ENCODE results near the gene NARF. TPM values are rescaled to one million over a fixed set of nuclear protein-coding genes. Genes with fewer than 3 reads are reported as not detected.

Gene NARF
- total RNA-seq, 6 experiments from 2014 or later: 9.3 to 48.6 (median 21.8) TPM

- DNase-seq: no peak
- peaks cover 0 to 38% (median 8%) of the 10 kb centered on the region in 4 donors for H3K36me3 ChIP-seq
These were observed 29.4 kb downstream of the NARF start for GRCh38 chr17:82487910-82488309.

GRCh38 chr17:82489117-82489516 is 30.6 kb downstream of the NARF start:
- no peaks in the 10 kb centered on the region for H3K9me3 ChIP-seq
- H3K27me3 ChIP-seq: no peaks in the 10 kb centered on the region
- ATAC-seq: no peak
- TF ChIP-seq CTCF (IDR thresholded peaks at IDR 0.05): no peak
- TF ChIP-seq POLR2A (IDR thresholded peaks at IDR 0.05): no peak
- no peaks in the 10 kb centered on the region for H3K4me1 ChIP-seq
- no peak for DNase-seq
- WGBS (ENCODE audit: insufficient coverage, low coverage, low lambda C conversion rate, missing lambda C conversion rate): 78% methylated on average over 8 of the region's 8 CpGs
- intact Hi-C loops (cut with DNase I): no loop called here
- H3K4me3 ChIP-seq: no peak overlapping the region
- no peak overlapping the region for H3K27ac ChIP-seq
- peaks cover 0 to 37% (median 8%) of the 10 kb centered on the region in 4 donors for H3K36me3 ChIP-seq

More at GRCh38 chr17:82487910-82488309, 29.4 kb downstream of the NARF start:
- no peak for ATAC-seq
- no peak overlapping the region for H3K4me3 ChIP-seq
- TF ChIP-seq POLR2A (IDR thresholded peaks at IDR 0.05) (no peak), CTCF (IDR thresholded peaks at IDR 0.05) (no peak)
- no peaks in the 10 kb centered on the region for H3K9me3 ChIP-seq
- no CpG with 5 or more reads among the region's 14 CpGs for WGBS (ENCODE audit: insufficient coverage, low coverage, low lambda C conversion rate, missing lambda C conversion rate)
- H3K4me1 ChIP-seq: peaks cover 0 to 8% (median 3%) of the 10 kb centered on the region in 4 donors
- H3K27ac ChIP-seq: no peak overlapping the region
- intact Hi-C loops (cut with DNase I): no loop called here
- H3K27me3 ChIP-seq: no peaks in the 10 kb centered on the region

GRCh38 chr17:82489851-82490511 is 31.4 kb downstream of the NARF start:
- DNase-seq: no peak
- Histone ChIP-seq H3K4me1 (peaks cover 0 to 2% (median 0%) of the 10 kb centered on the region in 4 donors), H3K27ac (no peak overlapping the region), H3K27me3 (no peaks in the 10 kb centered on the region), H3K4me3 (no peak overlapping the region), H3K9me3 (no peaks in the 10 kb centered on the region), H3K36me3 (peaks cover 0 to 29% (median 4%) of the 10 kb centered on the region in 4 donors)
- intact Hi-C loops (cut with DNase I): no loop called here
- no peak for ATAC-seq
- TF ChIP-seq CTCF (IDR thresholded peaks at IDR 0.05) (no peak), POLR2A (IDR thresholded peaks at IDR 0.05) (no peak)
- WGBS (ENCODE audit: insufficient coverage, low coverage, low lambda C conversion rate, missing lambda C conversion rate): 83% methylated on average over 6 of the region's 21 CpGs

GRCh38 chr17:82490512-82491195 is 32.1 kb downstream of the NARF start:
- intact Hi-C loops (cut with DNase I): no loop called here
- Histone ChIP-seq H3K9me3 (no peaks in the 10 kb centered on the region), H3K36me3 (peaks cover 0 to 22% (median under 1%) of the 10 kb centered on the region in 4 donors), H3K4me3 (no peak overlapping the region), H3K4me1 (peaks cover 0 to 2% (median 0%) of the 10 kb centered on the region in 4 donors), H3K27ac (no peak overlapping the region), H3K27me3 (no peaks in the 10 kb centered on the region)
- 85% methylated on average over 13 of the region's 25 CpGs for WGBS (ENCODE audit: insufficient coverage, low coverage, low lambda C conversion rate, missing lambda C conversion rate)
- no peak for ATAC-seq
- TF ChIP-seq POLR2A (IDR thresholded peaks at IDR 0.05): no peak
- TF ChIP-seq CTCF (IDR thresholded peaks at IDR 0.05): no peak
- DNase-seq: no peak
